GM12874 (cell line): ENCODE results near the gene GET3.

Source experiments
- TF ChIP-seq, protein P1 (sequence below): IDR thresholded peaks from 2 replicates; pipeline ENCODE4 v1.5.1; 2011; ENCODE audit warnings: low read depth, mild to moderate bottlenecking, control low read depth, low read length, moderate library complexity; ENCODE audit not compliant: insufficient read depth

Gene GET3

DNA sequence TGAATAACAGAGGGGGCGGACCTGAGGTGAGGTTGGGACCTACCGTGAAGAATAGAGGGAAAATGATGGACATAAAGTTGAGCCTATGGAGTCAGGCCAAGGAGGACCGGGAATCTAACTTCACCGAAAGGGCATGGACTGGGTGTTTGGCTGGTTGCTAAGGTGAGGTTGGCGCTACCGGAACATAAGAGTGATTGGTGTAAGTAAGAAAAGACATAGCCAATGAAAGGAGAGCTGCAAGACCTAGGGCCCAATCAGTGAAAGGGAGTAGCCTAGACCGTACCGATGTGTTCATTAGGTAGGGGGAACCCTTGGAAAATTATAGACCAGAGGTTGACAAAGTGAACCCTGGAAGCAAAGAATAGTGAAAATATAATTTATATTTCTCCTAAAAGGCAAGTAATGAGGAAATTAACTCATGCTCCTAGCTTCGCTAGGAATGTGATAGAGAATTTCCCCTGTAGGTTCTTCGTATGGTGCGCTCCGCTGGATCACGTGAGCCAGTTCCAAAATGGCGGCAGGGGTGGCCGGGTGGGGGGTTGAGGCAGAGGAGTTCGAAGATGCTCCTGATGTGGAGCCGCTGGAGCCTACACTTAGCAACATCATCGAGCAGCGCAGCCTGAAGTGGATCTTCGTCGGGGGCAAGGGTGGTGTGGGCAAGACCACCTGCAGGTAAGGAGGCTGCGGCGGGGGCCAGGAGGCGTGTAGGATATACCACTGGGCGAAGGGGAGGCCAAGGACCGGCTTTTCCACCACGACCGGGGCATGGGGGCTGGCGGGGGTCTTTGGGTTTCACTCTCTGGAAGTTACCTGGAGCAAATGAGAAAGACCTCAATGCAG lies at the start of gene GET3:
Gene GET3, plus strand, starts transcription at position 503 of the 840 bp plus-strand sequence. Its CDS starts 9 bp downstream, at position 512.
- TF ChIP-seq, protein P1, sequence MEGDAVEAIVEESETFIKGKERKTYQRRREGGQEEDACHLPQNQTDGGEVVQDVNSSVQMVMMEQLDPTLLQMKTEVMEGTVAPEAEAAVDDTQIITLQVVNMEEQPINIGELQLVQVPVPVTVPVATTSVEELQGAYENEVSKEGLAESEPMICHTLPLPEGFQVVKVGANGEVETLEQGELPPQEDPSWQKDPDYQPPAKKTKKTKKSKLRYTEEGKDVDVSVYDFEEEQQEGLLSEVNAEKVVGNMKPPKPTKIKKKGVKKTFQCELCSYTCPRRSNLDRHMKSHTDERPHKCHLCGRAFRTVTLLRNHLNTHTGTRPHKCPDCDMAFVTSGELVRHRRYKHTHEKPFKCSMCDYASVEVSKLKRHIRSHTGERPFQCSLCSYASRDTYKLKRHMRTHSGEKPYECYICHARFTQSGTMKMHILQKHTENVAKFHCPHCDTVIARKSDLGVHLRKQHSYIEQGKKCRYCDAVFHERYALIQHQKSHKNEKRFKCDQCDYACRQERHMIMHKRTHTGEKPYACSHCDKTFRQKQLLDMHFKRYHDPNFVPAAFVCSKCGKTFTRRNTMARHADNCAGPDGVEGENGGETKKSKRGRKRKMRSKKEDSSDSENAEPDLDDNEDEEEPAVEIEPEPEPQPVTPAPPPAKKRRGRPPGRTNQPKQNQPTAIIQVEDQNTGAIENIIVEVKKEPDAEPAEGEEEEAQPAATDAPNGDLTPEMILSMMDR, result no peak

DNA sequence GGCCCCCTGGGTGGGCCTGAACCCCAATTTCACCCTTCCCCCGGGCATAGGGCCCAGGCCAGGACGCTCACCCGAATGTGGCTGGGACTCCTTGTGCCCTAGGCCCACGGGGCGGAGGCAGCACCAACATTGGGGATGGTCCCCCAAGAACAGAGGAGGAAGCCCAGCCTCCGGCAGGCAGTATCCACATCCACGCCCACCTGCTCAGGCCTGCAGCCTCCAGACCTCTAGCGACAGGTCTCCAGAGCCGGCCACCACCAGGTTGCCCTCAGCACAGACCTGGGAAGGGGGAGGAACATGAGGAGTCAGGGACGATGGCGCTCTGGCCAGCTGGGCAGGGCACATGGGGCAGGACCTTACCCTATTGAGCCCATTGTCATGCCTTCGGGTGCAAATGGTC lies 48.3 kb upstream of the GET3 start:
- TF ChIP-seq, protein P1, result no peak

DNA sequence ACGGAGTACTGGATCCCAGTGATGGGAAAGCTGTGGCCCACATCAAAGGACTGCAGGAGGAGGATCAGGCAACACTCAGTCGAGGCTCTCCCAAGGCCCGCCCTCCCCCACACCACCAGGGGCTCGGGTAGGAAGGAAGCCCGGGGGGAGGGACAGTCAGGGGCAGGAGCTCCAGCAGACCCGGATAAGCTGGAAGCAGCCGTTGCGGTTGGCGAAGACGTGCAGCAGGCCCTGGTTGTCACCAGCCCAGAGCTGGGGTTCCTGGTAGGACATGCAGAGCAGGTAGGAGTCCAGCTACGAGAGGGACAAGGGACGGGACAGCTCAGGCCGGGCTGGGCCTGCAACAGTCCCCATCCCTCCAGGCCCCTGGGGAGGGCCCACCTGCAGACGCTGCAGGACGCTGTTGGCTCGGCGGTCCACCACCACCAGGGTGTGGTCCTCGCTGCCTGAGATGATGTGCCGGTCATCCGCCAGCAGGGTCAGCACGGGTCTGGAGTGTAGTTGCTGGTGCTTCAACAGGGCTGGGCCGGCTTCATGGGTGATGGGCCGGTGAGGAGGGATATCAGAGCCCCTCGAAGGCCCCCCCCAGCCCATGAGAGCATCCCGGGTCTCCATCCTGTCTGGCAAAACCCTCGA lies 47.6 kb upstream of the GET3 start:
- TF ChIP-seq, protein P1, result no peak

DNA sequence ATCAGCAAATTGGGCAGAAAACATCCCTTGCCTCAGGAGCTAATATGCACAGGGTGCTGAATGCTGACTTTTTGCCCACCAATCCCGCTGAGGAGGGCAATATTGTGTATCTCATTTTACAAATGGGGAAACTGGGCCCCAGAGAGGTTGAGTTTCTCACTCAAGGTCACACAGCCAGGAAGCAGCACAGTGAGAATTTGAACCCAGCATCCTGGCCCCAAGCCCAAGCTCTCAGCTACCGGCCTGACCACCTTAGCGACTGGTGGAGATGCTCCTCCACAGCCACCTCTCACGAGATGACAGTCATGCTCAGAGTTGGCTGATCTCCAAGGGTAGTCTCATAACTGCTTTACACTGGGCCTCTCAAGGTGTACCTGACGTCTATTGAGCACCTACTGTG lies 44.3 kb upstream of the GET3 start:
- TF ChIP-seq, protein P1, result no peak

DNA sequence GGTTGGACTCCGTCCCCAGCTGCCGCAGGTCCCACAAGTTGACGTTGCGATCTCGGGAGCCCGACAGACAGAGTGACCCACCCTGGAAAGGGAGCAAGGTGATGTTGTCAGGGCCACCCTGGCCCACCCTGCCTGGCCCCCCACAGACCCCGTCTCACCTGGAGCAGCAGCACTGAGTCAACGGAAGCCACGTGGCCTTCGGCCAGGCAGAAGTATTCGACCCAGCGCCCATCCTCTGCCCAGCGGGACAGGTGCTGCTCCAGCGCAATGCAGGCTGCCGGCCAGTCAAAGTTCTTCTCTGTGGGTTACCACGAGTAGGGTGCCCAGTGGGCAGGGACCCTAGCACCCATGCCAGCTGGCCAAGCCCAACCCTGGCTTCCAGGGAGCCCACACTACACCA lies 42.7 kb upstream of the GET3 start:
- TF ChIP-seq, protein P1, result no peak

DNA sequence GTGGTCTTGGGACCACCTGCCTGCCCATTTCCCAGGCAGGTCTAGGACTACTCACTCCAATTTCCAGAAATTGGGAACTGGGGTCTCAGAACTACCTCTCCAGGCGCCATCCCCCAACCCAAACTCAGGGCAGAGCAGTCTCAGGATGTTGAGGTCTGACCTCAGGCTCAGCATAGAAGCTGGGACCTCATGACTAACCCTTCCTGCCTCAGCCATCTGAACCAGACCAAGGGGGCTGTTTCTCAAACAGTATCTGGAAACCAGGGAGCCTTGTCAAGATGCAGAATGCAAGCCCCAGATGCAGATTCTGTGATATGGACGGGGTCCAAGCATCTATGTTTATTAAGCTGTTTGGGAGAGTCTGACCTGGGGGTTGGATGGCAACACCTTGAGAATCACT lies 42.2 kb upstream of the GET3 start:
- TF ChIP-seq, protein P1, result no peak

DNA sequence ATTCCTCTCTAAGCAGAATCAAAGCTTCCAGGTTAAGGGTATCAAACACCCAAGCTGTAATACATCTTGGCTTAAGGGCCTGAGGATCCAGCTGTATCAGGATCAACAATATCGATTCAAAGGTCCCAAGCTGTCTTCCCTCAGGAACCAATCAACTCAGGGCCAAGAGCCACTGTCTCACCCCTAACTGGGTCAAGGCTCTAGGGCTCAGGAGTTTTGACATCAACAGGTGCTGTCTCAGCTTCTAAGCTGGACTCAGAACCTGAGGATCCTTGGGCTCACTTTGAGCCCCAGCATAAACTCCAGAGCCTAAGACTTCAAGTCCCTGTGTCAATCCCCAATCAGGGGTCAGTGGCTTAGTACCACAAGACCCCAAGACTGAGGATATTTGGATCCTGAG lies 41.8 kb upstream of the GET3 start:
- TF ChIP-seq, protein P1, result no peak
